Activated naive CD4-positive, alpha-beta T cell treated with anti-CD3 and anti-CD28 coated beads, Interleukin-2, amount 50 U/mL, for 24 hours (primary cell): Measurements from ENCODE around the gene RC3H1.

Experiments
- H3K27ac Mint-ChIP-seq: one replicate; pipeline ENCODE4 v1.8.0; 2021; ENCODE audit warnings: mild to moderate bottlenecking, mixed read lengths
- H3K27me3 Mint-ChIP-seq: one replicate; pipeline ENCODE4 v1.8.0; 2021; ENCODE audit warnings: mixed read lengths
- H3K36me3 Mint-ChIP-seq: one replicate; pipeline ENCODE4 v1.8.0; 2021; ENCODE audit warnings: mixed read lengths
- H3K4me1 Mint-ChIP-seq: one replicate; pipeline ENCODE4 v1.8.0; 2021; ENCODE audit warnings: mixed read lengths
- H3K4me3 Mint-ChIP-seq: one replicate; pipeline ENCODE4 v1.8.0; 2021; ENCODE audit warnings: mild to moderate bottlenecking, mixed read lengths
- H3K9me3 Mint-ChIP-seq: one replicate; pipeline ENCODE4 v1.8.0; 2021; ENCODE audit warnings: mixed read lengths

Gene RC3H1

DNA sequence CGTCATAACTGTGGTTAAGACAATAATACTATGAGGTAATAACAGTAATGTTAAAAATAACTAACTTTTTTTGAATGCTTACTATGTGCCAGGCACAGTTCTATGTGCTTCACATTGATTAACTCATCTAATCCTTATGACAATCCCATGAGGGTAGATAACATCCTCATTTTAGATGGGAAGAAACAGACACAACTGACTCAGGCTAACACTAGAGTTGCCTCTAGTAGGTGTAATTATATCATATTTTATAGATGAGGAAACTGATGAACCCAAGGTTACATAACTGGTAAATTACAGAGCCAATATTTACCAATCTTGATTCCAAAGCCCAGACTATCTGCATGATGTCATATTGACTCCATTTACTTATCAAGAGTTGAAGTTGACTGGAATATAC, 128.5 kb downstream of the RC3H1 start:
- no peak overlapping the region for H3K4me3 Mint-ChIP-seq
- H3K9me3 Mint-ChIP-seq = no peaks in the 10 kb centered on the region
- H3K4me1 Mint-ChIP-seq = peaks cover 34% of the 10 kb centered on the region
- H3K27me3 Mint-ChIP-seq = no peaks in the 10 kb centered on the region
- peaks cover 26% of the 10 kb centered on the region for H3K36me3 Mint-ChIP-seq
- H3K27ac Mint-ChIP-seq = no peak overlapping the region

DNA sequence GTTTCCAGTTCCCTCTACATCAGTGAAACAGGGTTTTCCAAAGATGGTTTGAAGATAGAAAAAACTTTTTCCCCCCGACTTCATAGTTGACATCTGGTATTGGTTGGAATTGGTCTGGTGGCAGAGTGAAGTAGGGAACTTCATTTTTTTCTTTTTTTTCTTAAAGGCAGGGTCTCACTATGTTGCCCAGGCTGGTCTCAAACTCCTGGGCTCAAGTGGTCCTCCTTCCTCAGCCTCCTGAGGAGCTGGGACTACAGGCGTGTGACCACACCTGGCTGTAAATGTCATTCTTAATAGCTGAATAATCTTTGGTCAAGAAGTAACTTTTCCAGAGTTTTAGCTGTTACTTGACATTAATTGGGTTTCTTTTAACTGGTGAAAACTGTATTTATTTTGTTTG, 132.3 kb downstream of the RC3H1 start:
- peaks cover 60% of the 10 kb centered on the region for H3K4me1 Mint-ChIP-seq
- peaks cover 40% of the 10 kb centered on the region for H3K36me3 Mint-ChIP-seq
- no peak overlapping the region for H3K27ac Mint-ChIP-seq
- H3K27me3 Mint-ChIP-seq = no peaks in the 10 kb centered on the region
- H3K4me3 Mint-ChIP-seq = no peak overlapping the region
- H3K9me3 Mint-ChIP-seq = no peaks in the 10 kb centered on the region

- Mint-ChIP-seq H3K27me3 (no peaks in the 10 kb centered on the region), H3K9me3 (no peaks in the 10 kb centered on the region), H3K4me1 (peaks cover 60% of the 10 kb centered on the region), H3K4me3 (no peak overlapping the region), H3K27ac (no peak overlapping the region), H3K36me3 (peaks cover 36% of the 10 kb centered on the region)
These were observed 133.4 kb downstream of the RC3H1 start for GRCh38 chr1:173888749-173889148.

DNA sequence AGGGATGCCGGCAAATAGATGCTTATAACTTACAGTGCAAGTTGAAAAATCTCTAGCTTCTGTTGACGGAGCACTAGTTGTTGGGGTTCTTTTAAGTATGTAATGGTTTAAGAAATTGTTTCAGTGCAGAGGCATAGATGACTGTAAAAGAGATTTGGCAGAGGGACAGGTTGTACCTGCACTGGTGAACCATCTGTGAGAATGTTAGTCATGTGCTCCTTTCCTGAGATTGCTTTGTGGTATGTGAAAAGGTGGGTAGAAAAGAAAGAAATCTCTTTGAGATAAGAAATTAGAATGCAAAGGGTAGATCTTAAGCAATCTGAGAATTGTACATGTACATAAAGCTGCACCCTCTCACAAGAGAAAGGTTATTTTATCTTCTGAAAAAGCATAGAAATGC, 134.5 kb downstream of the RC3H1 start:
- H3K36me3 Mint-ChIP-seq = peaks cover 34% of the 10 kb centered on the region
- H3K27me3 Mint-ChIP-seq = no peaks in the 10 kb centered on the region
- no peak overlapping the region for H3K4me3 Mint-ChIP-seq
- no peak overlapping the region for H3K27ac Mint-ChIP-seq
- peaks cover 60% of the 10 kb centered on the region for H3K4me1 Mint-ChIP-seq
- no peaks in the 10 kb centered on the region for H3K9me3 Mint-ChIP-seq

DNA sequence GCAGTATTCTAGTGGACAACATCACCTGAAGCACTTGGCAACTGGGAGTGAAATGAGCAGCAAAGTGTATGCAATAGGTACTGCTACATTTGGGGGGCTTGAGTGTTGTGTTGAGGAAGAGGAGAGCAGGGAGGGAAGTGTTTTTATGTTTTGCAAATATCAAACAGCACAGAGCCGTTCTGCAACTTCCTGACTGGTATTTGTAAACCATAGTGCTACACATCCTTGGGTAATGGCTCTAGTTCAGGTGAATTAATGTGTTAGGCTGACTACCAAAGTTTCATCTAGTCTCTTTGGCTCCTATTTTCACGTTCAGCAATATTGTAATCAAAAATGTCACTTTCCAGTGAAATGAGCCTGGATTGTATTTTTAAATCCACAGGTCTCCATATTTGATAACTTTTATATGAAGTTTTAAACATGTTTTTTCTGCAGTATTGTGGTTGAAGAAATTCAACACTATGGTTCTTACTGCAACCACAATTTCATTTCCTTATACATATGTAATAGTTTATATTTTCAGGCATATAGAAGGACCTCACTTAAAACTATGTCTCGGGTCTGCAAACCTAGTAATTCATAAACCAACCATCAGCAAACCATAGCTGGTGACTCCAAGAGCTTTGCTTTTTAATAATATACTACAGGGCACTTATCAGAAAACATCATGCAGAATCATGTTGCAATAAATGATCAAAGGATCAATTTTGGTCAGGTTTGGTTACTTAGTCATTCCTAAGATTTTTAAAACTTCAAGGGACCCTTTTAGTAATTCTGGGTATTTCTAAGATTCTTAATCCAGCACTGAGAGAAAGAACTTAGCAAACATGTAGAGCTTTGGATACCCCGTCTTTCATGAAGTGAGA, 135.2 kb downstream of the RC3H1 start:
- Mint-ChIP-seq H3K4me3 (no peak overlapping the region), H3K4me1 (peaks cover 55% of the 10 kb centered on the region), H3K27me3 (no peaks in the 10 kb centered on the region), H3K27ac (no peak overlapping the region), H3K9me3 (no peaks in the 10 kb centered on the region), H3K36me3 (peaks cover 34% of the 10 kb centered on the region)

- no peak overlapping the region for H3K27ac Mint-ChIP-seq
- peaks cover 22% of the 10 kb centered on the region for H3K36me3 Mint-ChIP-seq
- no peaks in the 10 kb centered on the region for H3K9me3 Mint-ChIP-seq
- no peak overlapping the region for H3K4me3 Mint-ChIP-seq
- peaks cover 37% of the 10 kb centered on the region for H3K4me1 Mint-ChIP-seq
- H3K27me3 Mint-ChIP-seq = no peaks in the 10 kb centered on the region
These were observed 137.5 kb downstream of the RC3H1 start for GRCh38 chr1:173884701-173885100.
